GM18858 (cell line): ENCODE data around the gene KCNG3.

Source experiments
- ATAC-seq: cut with Tn5 transposase; IDR thresholded peaks from one replicate; pipeline ENCODE4 v1.9.1; 2021; ENCODE audit not compliant: unreplicated experiment

KCNG3 gene

DNA sequence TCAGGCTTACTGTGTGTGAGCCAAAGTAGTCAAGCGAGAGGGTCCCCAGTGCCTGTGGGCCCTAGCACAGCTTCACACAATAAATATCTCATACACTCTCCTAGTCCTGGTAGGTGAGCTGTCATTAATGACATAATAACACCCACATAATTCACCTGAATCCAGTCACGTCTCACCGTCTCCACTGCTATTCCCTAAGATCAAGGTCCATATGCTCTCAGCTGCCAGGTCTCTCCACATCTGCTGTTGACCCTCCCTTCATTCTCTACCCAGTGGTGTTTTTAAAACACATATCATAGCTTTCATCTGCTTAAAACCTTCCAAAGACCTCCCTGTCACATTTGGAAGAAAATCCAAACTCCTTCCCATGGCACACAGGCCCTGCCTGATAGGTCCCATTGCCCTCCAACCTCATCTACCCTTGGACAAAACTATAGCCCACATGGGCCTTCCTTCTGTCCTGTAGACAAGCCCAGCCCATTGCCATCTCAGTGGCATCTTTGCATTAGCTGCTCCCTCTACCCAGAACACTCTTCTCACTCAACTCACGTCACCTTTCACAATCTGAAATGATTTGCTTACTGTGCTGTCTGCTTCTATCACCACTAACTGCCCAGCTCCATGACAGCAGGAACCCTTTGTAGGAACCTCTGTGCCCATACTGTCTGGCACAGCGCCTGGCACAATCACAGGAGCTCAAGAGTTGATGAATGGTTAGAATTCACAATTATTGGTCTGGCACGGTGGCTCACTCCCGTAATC is 7.5 kb downstream of the KCNG3 start:
- ATAC-seq = no peak

DNA sequence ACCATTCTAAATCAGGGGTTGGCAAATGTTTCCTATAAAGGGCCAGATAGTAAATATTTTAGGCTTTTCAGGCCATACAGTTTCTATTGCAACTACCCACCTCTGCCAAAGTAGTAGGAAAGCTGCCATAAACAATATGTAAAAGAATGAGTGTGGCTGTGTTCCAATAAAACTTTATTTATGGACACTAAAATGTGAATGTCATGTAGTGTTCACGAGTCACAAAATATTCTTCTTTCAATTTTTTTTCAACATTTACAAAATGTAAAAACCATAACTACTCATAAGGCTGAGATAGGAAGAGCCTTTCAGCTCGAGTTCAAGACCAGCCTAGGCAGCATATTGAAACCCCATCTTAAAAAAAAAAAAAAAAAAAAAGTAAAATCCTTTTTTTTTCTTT is 13.4 kb downstream of the KCNG3 start:
- no peak for ATAC-seq

DNA sequence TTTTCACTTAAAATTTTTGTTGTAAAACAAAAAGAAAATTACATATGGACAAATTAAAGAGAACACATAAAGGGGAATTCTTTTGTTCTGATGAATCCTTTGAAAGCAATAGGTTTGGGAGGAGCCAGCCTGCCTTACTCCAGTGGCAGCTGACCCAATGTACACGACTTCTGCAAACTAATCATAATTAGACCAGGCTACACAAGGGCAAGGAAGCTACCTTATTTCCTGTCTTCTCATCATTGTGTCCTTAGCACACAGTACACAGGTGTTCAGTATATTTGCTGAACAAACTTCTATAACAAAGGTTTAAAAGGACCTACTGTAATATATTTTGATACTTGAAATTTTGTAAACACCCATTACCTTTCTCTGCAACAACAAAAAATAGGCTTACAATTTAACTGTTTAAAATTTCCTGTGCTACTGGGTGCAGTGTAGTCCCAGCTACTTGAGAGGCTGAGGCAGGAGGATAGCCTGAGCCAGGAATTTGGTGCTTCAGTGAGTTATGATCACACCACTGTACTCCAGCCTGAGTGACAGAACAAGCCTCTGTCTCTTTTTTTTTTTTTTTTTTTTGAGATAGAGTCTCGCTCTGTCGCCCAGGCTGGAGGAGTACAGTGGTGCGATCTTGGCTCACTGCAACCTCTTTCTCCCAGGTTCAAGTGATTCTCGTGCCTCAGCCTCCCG is 18.9 kb downstream of the KCNG3 start:
- no peak for ATAC-seq

DNA sequence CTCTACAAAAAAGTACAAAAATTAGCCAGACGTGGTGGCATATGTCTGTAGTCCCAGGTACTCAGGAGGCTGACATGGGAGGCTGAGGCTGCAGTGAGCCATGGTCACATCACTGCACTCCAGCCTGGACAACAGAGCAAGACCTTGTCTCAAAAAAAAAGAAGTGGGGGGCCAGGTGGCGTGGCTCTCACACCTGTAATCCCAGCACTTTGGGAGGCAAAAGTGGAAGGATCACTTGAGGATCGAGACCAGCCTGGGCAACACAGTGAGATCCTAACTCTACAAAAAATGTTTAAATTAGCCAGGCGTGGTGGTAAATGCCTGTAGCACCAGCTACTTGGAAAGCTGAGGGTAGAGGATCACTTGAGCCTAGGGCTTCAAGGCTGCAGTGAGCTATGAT is 23.1 kb downstream of the KCNG3 start:
- no peak for ATAC-seq

DNA sequence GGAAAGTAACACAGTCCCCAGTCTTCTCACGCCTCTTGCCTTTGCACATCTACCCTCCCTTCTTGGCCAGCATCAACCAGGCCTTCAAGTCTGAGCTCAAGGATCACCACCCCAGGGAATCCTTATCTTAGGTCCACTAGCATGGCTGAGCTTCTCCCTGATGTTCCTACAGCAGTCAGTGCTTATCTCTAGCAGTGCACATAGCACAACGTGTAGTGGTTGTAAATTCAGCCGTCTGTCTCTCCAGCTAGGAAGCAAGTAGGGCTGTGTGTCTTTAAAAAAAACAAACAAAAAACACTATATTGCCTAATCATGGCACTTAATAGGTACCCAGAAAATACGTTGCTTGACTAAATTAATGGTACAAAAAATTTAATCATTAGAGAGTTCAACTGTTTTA is 29.2 kb downstream of the KCNG3 start:
- no peak for ATAC-seq

DNA sequence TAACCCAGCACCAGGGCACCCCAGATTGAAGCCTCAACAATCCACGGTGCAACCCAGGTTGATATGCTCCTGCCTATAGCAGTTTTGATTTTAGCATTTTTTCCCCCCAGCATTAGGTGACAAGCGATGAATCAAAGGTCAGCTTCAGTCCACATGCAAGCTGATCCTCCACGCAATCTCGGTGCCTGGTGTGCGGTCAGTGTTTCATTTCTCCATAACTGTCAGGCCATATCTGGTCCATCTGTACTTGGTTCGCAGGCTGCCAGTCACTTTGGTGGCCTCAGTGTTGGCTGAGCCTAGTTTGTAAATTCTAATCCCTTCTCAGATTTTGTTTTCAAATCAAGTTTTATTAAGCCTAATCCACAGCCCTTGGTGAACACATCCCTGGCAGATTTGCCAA is 30.2 kb downstream of the KCNG3 start:
- ATAC-seq = no peak

DNA sequence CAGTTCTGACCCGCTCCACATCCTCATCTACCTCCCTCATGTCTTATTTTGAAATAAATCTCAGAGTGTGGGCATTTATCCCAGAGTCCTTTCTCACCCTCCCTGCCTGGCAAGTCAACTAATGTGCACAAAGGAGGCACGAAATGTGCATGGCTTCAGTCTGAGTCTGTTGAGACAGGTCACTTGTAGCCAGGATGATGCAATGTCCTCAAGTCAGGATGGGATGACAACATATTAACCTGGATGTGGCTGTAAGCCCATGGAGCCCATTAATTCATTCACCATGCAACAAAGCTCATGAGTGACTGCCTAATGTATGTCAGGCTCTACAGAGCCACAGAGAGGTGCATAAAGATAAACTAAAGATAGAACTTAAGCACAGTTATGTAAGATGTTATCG is 34.5 kb downstream of the KCNG3 start:
- no peak for ATAC-seq

DNA sequence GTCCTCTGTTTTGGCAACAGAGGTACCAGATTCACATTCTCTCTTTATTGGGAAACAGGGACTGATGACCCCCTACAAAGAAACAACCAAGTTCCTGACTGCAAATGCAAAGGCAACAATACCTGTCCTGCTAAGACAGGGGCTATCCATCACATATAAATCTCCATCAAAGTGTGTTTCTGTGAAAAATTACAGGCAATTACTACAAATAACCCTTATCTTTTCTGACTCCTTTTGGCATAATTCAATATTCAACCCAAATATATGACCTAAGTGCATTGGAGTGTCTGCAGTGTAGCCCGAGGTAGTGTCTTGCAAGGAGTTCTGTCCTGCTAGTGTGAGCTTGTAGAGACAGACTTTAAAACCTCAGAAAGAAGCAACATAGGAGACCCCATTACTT is 35.4 kb downstream of the KCNG3 start:
- no peak for ATAC-seq

DNA sequence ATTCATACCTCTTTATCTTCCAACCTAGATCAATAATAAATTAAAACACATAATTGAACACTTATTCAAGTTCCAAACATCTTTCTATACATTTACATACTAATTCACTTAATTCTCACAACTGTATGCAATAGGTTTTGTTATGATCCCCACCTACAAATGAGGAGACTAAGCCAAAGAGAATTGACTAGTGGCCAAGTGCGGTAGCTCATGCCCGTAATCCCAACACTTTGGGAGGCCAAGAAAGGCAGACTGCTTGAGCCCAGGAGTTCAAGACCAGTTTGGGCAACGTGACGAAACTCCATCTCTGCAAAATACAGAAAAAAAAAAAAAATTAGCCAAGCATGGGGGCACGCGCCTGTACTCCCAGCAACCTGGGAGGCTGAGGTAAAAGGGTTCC is 36.8 kb downstream of the KCNG3 start:
- ATAC-seq = no peak

DNA sequence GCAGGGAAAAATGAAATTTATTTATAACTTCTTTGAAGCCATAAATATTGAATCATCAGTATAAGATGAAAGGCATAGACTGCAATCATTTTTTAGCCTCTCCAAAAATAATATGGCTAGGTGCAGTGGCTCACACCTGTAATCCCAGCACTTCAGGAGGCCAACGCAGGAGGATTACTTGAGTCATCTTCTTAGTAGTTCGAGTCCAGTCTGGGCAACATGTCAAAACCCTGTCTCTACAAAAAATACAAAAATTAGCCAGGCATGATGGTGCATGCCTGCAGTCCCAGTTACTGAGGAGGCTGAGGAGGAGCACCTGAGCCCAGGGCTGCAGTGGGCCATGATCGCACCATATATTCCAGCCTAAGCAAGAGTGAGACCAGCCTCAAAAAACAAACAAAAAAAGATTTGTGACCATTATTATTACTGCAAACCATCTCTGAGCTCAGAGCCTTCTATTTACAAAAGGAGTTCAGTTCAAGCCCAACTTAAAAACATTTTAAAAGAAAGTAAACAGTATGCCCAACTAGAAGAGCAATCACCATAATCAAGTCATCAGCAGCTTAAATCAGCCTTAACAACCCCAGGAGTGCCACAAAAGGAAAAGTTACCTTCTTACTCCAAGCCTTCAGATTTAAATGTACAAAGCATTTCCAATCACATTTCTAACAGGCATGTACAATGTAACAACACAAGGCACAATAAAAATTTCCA is 37.5 kb downstream of the KCNG3 start:
- no peak for ATAC-seq

DNA sequence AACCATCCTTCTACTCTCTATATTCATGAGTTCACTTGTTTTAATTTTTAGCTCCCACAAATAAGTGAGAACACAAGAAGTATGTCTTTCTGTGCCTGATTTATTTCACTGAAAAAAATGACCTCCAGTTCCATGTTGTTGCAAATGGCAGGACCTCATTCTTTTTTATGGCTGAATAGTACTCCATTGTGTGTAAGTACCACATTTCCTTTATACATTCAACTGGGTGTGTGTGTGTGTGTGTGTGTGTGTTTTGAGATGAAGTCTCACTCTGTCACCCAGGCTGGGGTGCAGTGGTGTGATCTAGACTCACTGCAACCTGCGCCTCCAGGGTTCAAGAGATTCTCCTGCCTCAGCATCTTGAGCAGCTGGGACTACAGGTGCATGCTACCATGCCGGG is 41.2 kb downstream of the KCNG3 start:
- no peak for ATAC-seq

DNA sequence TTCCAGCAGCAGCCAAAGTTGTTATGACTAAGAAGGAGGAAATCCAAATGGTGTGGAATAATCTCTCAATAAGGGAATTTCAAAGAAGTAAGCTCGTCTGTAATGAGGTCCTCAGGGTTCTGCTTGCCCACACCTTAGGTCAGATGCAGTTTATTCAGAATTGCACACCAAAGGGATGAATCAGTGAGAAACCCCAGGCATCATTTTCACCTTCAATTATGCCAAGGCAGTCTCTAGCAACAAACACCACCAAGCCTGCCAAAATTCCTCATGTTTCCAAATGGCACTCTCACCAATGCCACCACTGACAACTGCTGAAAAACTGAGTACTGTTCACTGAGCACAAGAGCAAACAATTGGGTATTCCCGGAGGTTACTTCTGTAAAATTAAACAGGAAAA is 43.6 kb downstream of the KCNG3 start:
- ATAC-seq = no peak

DNA sequence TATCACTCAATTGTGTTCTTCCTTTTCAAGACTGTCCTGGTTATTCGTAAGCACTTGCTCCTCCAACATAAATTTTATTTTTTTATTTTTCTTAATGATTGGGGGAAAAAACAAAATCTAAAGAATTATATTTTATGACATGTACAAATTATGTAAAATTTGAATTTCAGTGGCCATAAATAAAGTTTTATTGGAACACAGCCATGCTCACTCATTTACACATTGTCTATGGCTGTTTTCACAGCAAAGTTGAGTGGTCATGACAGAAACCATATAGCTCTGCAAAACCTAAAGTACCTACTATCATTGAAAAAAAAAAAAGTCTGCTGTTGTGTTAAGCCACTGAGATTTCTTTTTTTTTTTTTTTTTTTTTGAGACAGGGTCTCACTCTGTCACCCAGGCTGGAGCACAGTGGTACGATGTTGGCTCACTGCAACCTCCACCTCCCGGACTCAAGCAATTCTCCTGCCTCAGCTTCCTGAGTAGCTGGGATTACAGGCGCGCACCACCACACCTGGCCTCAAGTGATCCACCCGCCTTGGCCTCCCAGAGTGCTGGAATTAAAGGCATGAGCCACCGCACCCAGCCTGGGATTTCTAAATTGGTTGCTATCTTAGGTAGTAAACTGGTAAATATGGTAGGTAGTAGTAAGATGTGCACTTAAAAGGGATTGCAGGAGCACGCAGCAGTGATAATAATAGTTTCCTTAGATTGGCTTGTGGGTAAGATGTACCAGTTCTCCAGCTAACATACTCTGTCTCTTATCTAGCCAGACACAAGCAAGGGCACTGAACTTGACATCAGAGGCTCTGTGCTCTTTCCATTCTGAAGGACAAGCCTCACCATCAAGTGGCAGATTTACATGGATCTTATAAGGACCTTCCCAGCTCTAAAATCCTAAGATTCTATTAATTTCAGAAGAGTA is 44.4 kb downstream of the KCNG3 start:
- no peak for ATAC-seq

DNA sequence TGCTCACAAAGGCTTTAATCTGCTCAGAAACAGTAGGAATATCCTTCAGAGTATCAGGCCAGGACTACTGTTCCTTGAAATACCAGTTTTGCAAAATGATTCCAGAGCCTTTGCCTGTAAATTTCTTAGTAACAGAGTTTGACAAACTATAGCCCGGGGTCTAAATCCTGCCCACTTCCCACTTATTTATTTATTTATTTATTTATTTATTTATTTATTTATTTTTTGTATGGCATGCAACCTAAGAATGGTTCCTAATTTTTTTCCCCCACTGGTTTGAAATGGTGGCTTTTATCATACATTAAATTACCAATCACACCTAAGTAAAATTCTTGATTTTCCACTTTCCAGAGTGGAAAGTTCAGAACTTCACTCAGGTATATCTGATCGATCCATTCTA is 45.6 kb downstream of the KCNG3 start:
- no peak for ATAC-seq

DNA sequence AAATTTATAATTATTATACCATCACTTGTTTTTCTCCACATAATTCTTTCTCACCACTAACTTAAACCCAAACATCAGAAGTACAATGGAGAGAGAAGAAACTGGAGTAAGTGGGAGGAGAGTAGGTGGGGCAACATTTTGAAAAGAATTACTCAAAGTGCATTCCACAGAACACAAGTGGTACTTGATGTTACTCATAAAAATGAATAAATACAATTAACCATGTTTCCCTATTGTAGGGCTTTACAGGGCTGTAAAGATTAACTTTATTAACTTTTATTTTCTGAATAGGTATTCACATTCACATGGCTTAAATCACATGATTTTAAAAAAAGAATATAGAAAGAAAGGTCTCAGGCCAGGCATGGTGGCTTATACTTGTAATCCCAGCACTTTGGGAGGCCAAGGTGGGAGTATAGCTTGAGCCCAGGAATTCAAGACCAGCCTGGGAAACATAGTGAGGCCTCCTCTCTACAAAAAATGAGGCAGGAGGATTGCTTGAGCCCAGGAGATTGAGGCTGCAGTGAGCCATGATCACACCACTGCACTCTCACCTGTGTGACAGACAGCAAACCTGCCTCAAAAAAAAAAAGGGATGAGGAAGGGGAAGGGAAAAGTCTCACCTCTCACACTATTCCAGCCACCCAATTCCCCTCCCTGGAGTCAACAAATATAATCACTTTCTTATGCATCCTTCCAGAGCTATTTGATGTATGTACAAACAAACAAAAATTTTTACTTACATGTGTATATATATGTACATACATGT is 47.1 kb downstream of the KCNG3 start:
- no peak for ATAC-seq

DNA sequence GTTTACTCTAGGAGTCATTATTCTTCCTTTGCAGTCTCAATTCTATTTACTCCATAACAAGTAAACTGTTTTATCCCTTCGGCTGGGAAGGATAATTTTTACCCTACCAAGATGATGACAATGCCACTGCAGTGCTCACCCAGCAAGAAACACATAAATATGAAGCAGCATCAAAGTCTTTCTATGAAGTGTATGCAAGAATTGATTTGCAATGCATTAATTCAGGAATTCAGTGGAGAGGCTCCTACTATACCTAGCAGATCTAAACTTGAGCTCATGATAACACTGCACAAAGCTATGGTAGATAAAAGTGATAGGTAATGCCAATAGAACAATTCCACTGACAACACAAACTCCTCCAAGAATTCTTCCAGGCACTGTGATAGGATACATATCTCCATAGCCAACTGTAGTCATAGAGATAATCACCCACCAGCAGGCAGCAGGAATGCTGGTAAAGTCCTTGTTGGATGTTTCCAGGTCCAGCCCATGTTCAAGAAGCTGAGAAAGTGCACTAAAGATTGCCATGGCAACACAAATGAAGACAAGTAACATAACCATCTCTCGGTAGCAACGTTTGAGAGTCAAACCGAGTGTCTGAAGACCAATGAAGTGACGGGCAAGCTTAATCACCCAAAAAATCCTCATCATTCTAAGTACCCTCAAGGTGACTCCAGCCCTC is 49.9 kb downstream of the KCNG3 start:
- no peak for ATAC-seq

DNA sequence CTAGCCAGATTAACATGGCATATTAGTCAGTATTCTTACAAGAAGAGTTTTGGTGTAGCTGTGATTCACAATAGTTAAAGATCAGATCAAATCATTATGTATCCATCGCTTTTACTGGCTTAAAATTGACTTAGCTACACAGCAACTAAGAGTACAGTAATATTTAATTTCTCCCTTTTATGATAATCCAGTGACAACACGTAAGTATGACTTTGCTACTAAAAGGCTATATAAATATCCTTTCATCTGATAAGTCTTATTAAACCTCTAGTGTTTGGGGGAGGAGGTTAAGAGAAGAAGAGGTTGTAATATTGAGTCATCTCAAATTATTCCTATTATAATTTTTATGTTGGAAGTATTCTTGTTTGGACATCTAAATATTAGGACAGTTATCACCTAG is 51.0 kb downstream of the KCNG3 start:
- no peak for ATAC-seq

DNA sequence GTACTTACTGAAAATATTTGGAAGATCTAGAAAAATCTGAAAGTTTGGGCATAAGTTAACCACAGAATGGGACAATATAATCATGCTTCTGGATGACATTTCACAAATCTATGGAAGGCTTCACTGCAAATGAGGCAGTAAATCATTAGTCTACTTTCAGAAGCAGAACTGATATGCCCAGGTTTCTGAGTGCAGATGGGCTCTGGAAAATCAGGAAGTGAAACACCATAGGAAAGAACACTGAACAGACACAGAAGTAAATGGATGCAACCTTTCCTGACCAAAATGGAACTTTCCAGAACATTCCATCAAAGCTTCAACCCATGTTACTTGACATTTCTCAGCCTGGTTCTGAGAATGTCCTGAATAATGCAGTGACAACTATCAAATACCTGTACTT is 55.1 kb downstream of the KCNG3 start:
- ATAC-seq = no peak

DNA sequence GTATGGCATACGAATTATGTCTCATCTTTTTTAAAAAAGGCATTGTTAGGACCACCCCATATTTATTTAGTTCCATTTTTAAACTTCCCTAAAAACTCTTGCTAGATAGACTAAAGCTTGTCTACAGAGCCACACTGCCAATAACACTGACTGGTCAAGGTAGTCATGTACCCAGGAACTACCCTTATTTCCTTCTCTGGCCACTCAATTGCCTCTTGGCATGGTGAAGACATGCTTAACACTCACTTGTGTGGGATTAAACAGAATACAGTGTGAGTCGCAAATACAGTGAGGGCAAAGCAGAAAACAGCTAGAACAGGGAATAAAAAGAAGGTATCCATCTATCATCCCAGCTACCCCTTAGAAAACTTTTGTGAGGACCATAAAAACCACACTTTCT is 57.4 kb downstream of the KCNG3 start:
- ATAC-seq = no peak

DNA sequence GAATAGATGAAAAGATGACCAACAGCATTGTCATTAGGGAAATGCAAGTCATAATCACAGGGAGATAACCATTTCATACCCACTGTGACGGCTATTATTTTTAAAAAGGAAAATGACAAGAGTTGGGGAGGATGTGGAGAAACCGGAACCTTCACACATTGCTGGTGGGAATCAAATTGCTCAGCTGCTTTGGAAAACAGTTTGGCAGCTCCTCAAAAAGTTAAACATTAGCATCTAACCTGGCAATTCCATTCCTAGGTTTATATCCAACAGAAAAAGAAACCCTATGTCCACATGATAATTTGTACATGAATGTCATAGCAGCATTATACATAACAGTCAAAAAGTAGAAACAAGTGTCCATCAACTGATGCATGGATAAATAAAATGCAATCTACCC is 58.2 kb downstream of the KCNG3 start:
- no peak for ATAC-seq
